ENCODE results near the gene ADAMTSL1.

ADAMTSL1 gene

DNA sequence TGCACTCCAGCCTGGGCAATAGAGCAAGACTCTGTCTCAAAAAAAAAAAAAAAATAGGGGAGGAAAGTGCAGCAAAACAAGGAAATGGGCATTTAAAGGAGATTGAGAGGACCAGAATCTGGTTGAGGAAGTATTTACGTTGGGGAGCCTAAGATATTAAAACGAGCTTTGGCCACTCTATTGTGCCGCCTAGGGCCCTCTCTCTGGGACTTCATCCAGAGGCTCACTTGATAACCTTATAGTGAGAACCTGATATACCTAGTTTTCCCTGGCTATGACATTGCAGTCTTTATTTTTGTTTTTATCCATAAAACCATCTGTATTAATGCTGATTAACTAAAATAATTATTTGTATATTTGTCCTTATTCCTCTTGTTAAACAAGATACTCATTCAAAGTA, 345.5 kb downstream of the ADAMTSL1 start:
- DNase-seq (ENCODE audit: low read depth in 2 of 2) = no peak

DNA sequence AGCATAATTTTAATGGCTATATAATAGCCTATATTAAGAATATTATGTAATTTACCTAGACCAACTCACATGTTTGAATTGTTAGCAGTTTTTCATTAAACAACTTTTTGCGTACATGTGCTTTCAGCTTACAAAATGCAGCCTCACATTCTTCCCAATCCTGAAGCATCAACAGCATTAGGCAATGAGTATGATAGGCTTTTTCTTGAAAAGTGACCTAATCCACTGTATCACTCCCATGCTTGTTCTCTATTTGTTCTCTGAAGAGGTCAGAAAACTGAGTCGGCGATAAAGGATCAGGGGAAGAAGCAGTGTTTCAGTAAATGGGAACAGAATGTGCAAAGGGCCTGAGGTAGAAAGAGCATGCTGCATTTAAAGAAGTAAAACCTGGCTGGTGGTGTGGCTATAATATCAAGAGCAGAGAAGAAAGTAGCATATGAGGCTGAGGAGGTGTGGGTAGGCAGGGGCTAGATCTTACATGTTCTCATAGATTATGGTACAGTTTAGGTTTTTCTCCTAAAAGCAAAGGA, 346.7 kb downstream of the ADAMTSL1 start:
- DNase-seq (ENCODE audit: low read depth in 2 of 2) = no peak

DNA sequence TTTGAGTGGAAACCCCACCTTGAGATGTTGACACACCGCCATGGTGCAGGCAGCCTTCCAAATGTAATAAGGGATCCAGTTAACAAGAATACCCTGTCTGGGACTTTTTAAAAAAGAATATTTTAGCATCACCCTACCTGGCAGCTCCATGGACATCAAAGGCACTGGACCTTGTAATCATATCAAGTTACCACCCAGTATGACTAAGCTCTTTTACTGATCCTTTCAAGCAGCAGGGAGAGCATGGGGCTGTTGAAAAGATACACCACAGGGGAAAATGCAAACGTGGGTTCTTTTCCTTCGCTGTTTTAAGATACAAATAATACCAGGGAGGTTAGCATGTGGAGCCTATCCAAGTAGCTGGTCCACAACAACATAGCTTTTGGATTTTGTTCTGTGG, 347.8 kb downstream of the ADAMTSL1 start:
- no peak for DNase-seq (ENCODE audit: low read depth in 2 of 2)

DNA sequence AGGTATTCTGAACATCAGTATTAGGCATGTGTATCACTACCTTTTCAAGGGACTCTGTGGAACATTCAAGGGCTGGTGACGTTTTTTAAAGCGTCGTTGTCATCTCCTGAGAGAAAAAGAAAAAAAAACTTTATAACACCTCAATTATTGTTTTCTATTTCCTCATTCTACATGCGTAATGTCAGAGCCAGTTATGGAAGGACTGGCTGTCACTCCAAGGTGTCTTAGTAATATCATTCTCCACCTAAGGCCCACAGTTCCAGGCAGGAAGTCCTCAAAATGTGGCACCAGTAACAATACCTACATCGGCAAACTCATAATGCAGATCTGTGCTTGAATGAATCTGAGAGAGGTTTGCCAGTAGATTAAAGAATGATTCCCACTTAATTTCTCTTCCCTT, 348.9 kb downstream of the ADAMTSL1 start:
- DNase-seq (ENCODE audit: low read depth in 2 of 2) = no peak

- no peak for DNase-seq (ENCODE audit: low read depth in 2 of 2)
These were observed 350.2 kb downstream of the ADAMTSL1 start for GRCh38 chr9:18824095-18824666.

- DNase-seq (ENCODE audit: low read depth in 2 of 2) = no peak
These were observed 351.8 kb downstream of the ADAMTSL1 start for GRCh38 chr9:18825656-18826170.

DNA sequence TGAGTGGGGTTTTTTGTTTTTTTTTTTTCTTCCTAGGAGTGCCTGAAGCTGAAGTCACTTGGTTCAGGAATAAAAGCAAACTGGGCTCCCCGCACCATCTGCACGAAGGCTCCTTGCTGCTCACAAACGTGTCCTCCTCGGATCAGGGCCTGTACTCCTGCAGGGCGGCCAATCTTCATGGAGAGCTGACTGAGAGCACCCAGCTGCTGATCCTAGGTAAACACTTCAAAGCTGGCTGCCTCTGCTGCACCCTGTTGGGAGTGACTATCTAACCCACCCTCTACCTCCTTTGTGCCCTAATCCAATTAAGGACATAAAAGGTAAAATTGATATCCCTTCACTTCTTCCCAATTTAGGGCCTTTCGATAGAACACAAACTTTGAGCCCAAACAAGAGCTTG, 352.3 kb downstream of the ADAMTSL1 start:
- DNase-seq (ENCODE audit: low read depth in 2 of 2) = no peak

DNA sequence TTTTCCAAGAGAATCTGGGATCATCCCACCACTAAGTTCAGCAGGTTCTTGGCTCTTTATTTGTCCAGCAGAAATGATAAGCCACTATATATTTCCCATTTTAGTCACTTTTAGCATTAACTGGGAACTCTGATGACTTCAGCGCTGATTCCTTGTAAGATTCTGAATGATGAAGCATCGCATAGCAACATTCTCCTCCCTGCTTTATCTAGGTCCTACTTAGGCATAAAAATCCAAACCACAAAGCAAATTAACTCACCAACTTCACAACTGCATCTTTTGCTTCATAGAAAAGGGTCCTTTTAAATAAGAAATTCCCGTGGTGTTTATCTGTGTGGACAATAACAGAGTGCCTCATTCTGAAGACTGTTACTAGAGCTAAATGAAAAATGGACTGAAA, 355.1 kb downstream of the ADAMTSL1 start:
- DNase-seq (ENCODE audit: low read depth in 2 of 2) = no peak

DNA sequence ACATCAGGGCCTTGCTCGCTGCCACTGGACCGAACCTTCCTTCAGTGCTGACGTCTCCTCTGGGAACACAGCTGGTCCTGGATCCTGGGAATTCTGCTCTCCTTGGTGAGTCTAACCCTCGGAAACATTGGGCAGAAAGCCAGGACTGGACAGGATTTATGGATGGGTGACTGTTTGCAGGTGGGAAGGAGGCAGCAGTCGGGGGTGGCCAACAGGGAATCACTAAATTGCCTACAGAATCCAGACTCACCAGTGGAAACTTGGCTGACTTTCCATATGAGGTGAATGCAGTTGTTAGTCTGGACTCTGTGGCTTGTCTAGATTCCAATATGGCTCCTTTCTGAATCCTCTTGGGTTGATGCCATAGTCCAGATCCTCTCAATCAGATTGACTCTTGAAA, 355.9 kb downstream of the ADAMTSL1 start:
- no peak for DNase-seq (ENCODE audit: low read depth in 2 of 2)

GRCh38 chr9:18834740-18835361, 360.9 kb downstream of the ADAMTSL1 start:
- DNase-seq (ENCODE audit: low read depth in 2 of 2) = no peak

DNA sequence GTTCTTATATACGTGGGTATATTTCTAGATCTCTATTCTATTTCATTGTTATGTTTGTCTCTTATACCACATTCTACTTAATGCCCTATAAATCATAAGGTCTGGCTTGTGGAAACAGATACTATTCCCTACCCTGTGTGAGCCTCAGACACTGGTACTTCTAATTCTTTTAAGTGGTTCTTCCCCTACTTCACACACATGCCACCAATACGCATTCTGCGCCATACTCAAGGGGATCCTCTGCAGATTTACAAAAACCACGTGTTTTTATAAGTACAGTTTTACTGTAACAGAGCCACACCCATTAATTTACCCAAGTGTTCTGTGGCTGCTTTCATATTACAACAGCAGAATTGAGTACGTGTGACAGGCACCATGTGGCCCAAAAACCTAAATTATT, 363.4 kb downstream of the ADAMTSL1 start:
- DNase-seq (ENCODE audit: low read depth in 2 of 2) = no peak

DNA sequence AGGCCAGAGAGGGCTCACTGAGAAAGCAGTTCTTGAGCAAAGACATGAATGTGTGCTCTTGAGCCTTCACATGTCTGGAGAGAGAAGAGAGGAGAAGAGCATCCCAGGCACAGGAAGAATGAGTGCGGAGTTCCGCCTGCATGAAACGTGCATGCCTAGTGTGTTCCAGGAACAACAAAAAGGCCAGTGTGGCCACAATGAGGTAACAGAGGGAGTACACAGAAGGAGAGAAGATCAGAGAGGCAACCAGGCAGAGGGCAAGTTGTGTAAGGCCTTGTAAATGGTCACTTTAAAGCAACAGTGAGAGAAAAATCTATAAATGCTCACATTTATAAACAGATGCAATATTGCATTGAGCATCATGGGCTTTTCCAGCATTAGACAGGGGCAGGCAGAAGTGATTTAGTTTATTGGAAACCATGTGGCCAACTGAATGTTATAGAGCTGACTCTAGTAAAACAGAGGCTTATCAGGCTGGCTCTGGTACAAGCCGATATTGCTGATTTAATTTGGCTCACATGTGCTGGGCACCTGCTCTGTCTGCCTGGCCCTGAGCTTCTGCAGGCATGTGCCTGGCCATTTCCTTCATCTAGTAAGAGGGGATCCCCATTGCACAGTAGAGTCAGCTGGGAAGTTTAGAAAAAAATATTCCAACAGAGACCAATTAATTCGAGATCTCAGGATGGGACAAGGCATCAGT, 373.8 kb downstream of the ADAMTSL1 start:
- no peak for DNase-seq (ENCODE audit: low read depth in 2 of 2)

DNA sequence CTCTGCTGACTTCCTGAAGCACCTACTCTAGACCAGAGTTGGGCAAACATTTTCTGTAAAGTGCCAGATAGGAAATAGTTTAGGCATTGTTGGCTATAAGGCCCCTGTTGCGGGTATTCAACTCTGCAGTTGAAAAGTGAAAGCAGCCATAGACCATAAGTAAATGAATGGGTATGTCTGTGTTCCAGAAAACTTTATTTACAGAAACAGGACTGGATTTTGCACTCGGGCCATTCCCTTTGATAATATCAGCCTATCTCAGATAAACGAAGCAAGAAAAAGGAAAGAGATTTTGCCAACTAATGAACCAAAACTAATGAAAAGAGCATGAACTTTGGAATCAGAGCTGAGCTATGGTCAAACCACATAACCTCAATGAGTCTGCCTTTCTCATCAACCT, 374.7 kb downstream of the ADAMTSL1 start:
- DNase-seq (ENCODE audit: low read depth in 2 of 2) = no peak

- DNase-seq (ENCODE audit: low read depth in 2 of 2) = no peak
These were observed 375.3 kb downstream of the ADAMTSL1 start for GRCh38 chr9:18849270-18849669.

GRCh38 chr9:18849890-18850677, 376.1 kb downstream of the ADAMTSL1 start:
- no peak for DNase-seq (ENCODE audit: low read depth in 2 of 2)

GRCh38 chr9:18851069-18851795, 377.3 kb downstream of the ADAMTSL1 start:
- DNase-seq (ENCODE audit: low read depth in 2 of 2) = no peak

GRCh38 chr9:18855656-18856055, 381.7 kb downstream of the ADAMTSL1 start:
- DNase-seq (ENCODE audit: low read depth in 2 of 2) = no peak

- no peak for DNase-seq (ENCODE audit: low read depth in 2 of 2)
These were observed 383.4 kb downstream of the ADAMTSL1 start for GRCh38 chr9:18857334-18857733.

DNA sequence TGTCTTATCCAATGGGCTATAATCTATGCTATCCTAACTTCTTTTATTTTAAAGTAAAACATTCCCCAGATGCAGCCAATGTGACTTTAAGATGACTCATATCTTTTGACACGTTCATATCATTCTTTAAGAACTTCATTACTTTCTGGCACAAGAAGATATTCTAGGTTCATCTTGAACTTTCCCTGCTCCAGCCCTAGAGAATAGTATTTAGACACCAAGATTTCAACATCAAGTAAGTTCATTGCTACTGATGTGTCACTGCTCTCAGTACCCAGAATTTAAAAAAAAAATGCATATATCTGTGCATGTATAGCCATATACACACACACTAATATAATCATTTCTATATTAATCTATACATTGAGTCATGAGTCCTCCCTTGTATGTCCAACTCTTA, 383.8 kb downstream of the ADAMTSL1 start:
- DNase-seq (ENCODE audit: low read depth in 2 of 2) = no peak

DNA sequence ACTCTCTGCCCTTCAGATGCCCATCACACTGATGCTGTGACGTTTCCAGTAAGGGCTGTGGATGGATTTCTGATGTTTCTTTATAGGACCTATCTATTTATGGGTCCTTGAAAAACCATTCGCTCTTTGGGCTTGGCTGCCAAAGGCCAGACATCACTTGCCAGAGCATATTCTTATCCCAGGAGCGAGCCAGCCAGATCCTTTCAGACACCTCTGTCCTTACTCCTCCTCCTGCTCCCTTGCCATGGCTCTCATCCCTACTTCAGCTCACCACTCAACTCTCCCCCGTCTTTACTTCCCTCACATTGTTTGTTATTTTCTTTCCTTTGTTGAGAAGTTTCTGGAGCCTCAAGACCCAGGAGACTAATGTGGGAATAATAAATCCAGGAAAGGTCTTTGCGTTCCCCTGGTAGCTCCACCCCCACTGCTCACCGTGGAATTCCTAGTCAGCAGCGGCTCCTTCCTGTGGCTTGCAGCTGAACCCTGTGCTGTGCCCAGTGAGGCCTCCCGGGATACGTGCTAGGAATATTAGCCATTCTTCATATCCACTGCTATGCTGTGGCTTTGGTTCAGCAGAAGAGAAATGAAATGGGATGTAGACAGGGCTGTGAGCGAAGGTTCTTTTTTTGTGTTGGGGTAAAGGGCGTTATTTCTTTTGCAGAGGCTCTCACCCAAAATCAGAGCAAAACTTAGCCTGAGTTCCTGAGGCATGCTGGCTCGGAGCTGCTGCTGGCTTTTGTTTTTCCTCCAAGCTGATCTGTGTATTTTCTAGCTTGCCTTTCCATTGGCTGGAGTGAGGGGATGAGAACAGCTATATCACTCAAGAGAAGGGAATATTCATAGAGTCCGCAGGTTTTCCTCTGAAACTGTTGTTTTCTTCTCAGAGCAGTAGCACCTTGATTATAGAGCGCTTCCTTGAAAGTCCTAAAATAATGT, 387.9 kb downstream of the ADAMTSL1 start:
- no peak for DNase-seq (ENCODE audit: low read depth in 2 of 2)

Data from stimulated activated CD8-positive, alpha-beta memory T cell treated with anti-CD3 and anti-CD28 coated beads, Interleukin-7, amount 100 ng/mL, for 1 hour (primary cell).